GM21526 (cell line): Measurements from ENCODE around the gene MSL2.
"Not testable (repeated sequence)": the region's sequence is repeated elsewhere in the genome, so short reads cannot be mapped to it uniquely, and the experiment has no call there.

Experiments used
- ATAC-seq: cut with Tn5 transposase; IDR thresholded peaks from one replicate; pipeline ENCODE4 v1.9.1; 2021; ENCODE audit warnings: moderate library complexity; ENCODE audit not compliant: unreplicated experiment, low FRiP score

MSL2 gene

DNA sequence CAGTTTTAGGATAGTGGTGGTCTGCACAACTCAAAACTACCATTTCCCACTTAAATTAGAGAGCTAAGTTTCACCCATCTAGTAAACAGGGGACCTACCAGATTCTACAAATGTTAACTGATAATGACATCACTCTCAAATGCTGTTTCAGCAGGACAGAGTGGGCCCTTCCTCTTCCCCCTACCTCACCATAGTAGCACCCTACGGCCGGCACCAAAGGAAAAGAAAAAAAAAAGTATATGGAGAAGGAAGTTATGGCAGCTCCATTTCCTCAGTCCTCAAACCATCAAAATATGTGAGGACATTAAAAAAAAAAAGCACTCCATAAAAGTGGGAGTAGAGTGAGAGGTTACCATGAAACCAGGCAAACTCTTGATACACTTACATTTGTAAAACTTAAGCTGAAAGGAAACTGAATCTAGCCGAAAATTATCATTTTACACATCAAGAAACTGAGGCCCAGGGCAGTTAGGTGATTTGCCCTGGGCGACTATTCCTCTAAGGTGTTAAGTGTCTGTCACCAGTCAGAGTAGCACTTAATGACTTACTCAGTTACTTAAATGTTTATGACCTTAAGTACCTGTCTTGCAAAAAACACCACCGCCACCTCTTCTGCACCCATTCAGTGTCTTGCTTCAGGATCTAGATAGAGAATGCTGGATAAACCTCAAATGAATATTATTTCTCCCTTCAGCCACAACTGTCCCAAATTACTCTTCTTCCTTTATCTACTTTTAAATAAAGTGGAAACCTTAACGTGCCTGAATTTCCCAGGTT, 2.7 kb downstream of the MSL2 start:
- ATAC-seq: no peak

GRCh38 chr3:136192831-136193230, 3.3 kb downstream of the MSL2 start:
- ATAC-seq: no peak

- not testable (repeated sequence) for ATAC-seq
These were observed 3.9 kb downstream of the MSL2 start for GRCh38 chr3:136192195-136192594.

GRCh38 chr3:136189859-136190617, 6.1 kb downstream of the MSL2 start:
- no peak for ATAC-seq

DNA sequence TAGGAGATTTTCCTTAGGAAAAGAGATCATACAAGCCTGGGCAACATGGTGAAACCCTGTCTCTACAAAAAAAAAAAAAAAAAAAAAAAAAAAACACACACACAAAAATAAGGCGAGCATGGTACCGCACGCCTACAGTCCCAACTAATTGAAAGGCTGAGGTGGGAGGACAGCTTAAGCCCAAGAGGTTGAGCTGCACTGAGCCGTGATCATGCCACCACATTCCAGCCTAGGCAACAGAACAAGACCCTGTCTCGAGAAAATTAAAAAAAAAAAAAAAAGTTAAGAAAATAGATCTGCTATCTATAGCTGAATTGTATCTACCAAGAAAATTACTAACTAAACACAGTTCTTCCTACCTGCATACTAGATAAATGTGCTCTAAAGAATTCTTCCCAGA, 7.1 kb downstream of the MSL2 start:
- no peak for ATAC-seq

DNA sequence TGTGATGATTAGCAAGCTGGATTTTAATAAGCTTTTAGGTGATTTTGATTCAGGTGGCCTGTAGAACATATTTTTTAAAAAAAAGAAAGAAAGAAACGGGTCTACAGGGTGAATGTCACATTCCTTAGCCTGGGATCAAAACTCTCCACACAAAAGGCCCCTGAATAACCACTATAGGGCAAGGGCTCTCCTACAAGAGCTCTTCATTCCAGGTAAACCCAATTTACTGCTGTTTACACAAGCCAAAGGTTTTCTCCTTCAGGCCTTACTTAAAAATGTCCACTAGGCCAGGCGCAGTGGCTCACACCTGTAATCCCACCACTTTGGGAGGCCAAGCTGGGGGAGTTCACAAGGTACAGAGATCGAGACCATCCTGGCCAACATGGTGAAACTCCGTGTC, 8.3 kb downstream of the MSL2 start:
- ATAC-seq: no peak

- ATAC-seq: no peak
These were observed 9.3 kb downstream of the MSL2 start for GRCh38 chr3:136186846-136187245.

- ATAC-seq: no peak
These were observed 9.8 kb downstream of the MSL2 start for GRCh38 chr3:136186344-136186743.

DNA sequence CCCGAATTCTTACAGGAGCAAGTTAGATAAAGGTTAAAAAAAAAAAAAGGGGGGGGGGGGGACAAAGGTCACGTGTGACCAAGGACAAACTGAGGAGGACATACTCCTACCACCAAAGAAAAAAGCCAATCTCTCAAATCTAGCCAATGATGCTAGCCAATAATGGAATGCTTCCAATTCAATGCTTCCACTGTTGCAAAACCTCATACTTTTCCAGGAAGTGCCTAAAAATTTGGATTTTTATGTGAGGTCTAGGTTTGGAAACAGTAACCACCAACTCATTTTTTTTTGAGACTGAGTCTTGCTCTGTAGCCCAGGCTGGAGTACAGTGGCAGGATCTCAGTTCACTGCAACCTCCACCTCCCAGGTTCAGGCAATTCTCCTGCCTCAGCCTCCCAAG, 11.4 kb downstream of the MSL2 start:
- ATAC-seq: no peak

DNA sequence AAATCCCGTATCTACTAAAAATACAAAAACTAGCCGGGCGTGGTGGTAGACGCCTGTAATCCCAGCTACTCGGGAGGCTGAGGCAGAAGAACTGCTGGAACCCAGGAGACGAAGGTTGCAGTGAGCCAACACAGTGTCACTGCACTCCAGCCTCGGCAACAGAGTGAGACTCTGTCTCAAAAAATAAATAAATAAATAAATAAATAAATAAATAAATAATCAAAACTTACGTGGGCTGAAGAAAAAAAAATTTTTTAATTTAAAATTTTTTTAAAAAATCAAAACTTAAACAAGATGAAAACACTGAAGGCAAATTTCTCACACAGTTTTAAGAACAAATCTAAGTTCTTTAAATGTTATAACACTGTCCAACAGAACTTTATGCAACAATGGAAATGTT, 14.4 kb downstream of the MSL2 start:
- ATAC-seq: no peak

- no peak for ATAC-seq
These were observed 18.3 kb downstream of the MSL2 start for GRCh38 chr3:136177876-136178275.

DNA sequence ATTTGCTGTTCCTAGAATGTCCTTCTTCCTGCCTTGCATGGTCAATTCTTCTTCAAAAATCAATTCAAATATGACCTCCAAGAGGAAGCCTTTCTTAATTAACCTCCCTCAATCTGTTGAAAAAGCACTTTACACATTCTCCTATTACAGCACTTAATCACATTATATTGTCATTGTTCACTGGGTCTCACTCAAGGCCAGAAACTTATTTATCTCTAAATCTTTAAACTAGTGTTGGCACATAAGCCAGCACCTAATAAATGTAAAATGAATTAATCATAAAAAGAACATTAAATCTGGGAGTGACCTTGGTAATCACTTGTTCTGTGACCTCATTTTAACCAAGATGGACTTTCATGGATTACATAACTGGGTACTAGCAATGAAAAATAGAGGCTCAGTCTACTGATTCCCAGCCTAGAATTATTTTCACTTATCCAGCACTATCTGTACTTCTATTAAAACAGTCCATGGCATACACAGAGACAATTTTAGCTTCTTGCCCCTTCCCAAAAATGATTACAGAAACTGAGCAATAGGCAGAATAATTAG, 22.1 kb downstream of the MSL2 start:
- ATAC-seq: no peak

DNA sequence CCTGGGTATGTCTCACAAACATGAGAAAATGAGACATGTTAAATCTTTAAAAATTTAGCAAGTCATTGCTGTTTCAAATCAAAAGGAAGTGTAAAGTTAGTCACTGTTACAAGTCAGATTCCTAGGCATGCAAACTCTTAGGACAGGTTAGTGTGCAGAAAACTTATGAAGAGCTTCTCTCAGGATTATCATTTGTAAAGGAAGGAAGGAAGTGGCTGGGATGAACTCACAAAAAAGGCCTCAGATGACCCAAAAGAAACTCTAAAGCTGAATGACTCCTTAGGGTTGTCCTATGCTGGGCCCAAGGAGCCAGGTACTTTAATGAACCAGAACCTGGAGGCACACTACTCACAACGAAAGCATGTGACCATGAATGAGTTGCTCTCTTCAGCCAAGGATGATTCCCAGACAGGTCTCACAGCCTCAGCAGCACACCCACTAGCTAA, 25.0 kb downstream of the MSL2 start:
- no peak for ATAC-seq

GRCh38 chr3:136168236-136168635, 27.9 kb downstream of the MSL2 start:
- not testable (repeated sequence) for ATAC-seq

GRCh38 chr3:136166507-136166906, 29.6 kb downstream of the MSL2 start:
- ATAC-seq: no peak

DNA sequence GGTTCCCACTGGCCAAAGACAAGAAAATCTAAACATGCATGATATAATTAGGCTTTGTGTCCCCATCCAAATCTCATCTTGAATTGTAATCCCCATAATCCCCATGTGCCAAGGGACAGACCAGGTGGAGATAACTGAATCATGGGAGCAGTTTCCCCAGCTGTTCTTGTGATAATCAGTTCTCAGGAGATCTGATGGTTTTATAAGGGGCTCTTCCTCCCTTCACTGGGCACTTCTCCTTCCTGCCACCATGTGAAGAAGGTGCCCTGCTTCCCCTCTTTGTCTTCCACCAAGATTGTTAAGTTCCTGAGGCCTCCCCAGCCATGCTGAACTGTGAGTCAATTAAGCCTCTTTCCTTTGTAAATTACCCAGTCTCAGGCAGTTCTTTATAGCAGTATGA, 32.5 kb downstream of the MSL2 start:
- ATAC-seq: not testable (repeated sequence)

DNA sequence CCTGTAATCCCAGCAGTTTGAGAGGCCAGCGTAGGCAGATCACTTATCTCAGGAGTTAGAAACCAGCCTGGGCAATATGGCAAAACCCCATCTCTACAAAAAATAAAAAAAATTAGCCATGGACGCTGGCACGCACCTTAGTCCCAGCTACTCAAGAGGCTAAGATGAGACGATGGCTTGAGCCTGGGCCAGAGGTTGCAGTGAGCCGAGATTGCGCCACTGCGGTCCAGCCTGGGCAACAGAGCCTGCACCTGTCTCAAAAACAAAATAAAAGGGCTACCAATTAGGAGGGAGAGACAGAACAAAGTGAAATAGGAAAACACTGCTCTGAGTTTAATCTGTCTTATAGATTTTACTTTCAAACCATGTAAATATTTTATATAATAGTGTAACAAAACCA, 33.8 kb downstream of the MSL2 start:
- ATAC-seq: no peak

DNA sequence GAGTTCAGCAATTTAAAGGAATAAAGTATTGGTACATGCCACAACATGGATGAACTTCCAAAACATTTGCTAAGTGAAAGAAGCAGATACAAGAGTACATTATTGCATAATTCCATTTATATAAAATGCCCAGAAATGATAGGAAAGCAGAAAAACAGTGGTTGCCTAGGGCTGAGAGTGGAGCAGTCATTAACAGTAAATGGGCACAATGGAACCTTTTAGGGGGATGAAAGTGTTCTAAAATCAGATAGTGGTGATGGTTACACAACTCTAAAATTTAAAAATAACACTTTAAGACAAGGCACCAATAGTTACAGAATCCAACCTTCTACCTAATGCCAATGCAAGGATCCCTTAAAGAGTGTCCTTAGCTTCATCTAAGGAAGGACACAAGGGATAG, 34.6 kb downstream of the MSL2 start:
- no peak for ATAC-seq

GRCh38 chr3:136152963-136153362, 43.2 kb downstream of the MSL2 start:
- no peak for ATAC-seq

- no peak for ATAC-seq
These were observed 43.8 kb downstream of the MSL2 start for GRCh38 chr3:136152176-136152843.

DNA sequence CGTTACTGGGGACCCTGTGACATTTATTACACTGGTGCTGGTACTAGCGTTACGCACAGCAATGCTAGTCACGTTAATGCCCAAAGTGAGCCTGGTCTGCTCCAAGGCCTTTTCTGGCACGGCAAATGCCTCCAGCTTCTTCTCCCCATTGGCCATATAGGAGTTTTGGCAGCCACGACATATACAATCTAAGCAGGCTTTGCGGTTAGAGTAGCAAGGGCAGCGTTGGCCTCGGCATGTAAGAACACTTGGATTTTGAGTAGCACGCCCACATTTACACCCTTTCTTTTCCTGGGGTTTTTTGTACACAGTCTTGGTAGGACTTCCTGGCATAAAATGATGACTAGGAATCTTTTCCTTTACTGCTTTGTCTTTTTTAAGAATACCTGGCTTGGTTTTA, 44.9 kb downstream of the MSL2 start:
- ATAC-seq: no peak
